ENCODE results near the gene IL11RA. TPM values are rescaled to one million over a fixed set of nuclear protein-coding genes. Genes with fewer than 3 reads are reported as not detected.

The IL11RA gene
- total RNA-seq, 1 donor from 2014 or later: 50.3 TPM

GRCh38 chr9:34665381-34666250 lies 13.6 kb downstream of the IL11RA start:
- DNase-seq (ENCODE audit: low spot score in 2 of 2): peak; percentile 89 to 98

GRCh38 chr9:34669809-34670562 lies 18.0 kb downstream of the IL11RA start:
- no peak for TF ChIP-seq CTCF (IDR thresholded peaks at IDR 0.05)
- intact Hi-C loops (cut with DNase I): loop anchor here (5.0 to 10.0 kb wide), 4 partner anchors 343 to 1817 kb away; partner anchors contain the start of genes ATOSB, KIF24, NUDT2 and UNC13B
- Histone ChIP-seq H3K27me3 (no peaks in the 10 kb centered on the region), H3K27ac (no peak overlapping the region), H3K9me3 (no peaks in the 10 kb centered on the region), H3K4me1 (peaks cover 0 to 5% of the 10 kb centered on the region in 2 donors), H3K4me3 (no peak overlapping the region), H3K36me3 (peaks cover 3 to 6% of the 10 kb centered on the region in 2 donors)
- no peak for DNase-seq (ENCODE audit: low spot score in 2 of 2)

More at GRCh38 chr9:34665381-34666250, 13.6 kb downstream of the IL11RA start:
- peaks cover 9 to 26% of the 10 kb centered on the region in 2 donors for H3K36me3 ChIP-seq
- H3K4me3 ChIP-seq: peak overlapping the region; percentile 88
- H3K27me3 ChIP-seq: no peaks in the 10 kb centered on the region
- TF ChIP-seq CTCF (IDR thresholded peaks at IDR 0.05): no peak
- intact Hi-C loops (cut with DNase I): loop anchor here (1.0 to 10.0 kb wide), 11 partner anchors 12 to 1822 kb away; partner anchors contain the start of genes ATOSB, DCTN3, DNAI1 and FAM219A
- H3K4me1 ChIP-seq: peaks cover 5 to 14% of the 10 kb centered on the region in 2 donors
- H3K27ac ChIP-seq: peak overlapping the region; percentile 99 to 100
- H3K9me3 ChIP-seq: no peaks in the 10 kb centered on the region

- no peaks in the 10 kb centered on the region for H3K27me3 ChIP-seq
- H3K9me3 ChIP-seq: no peaks in the 10 kb centered on the region
- peaks cover 0 to 5% of the 10 kb centered on the region in 2 donors for H3K4me1 ChIP-seq
- no peak for DNase-seq (ENCODE audit: low spot score in 2 of 2)
- no peak overlapping the region for H3K27ac ChIP-seq
- no peak for TF ChIP-seq CTCF (IDR thresholded peaks at IDR 0.05)
- H3K36me3 ChIP-seq: peaks cover 3 to 6% of the 10 kb centered on the region in 2 donors
- H3K4me3 ChIP-seq: no peak overlapping the region
- intact Hi-C loops (cut with DNase I): no loop called here
These were observed 19.3 kb downstream of the IL11RA start for GRCh38 chr9:34671307-34671706.

GRCh38 chr9:34674440-34674839 lies 22.5 kb downstream of the IL11RA start:
- no peak for TF ChIP-seq CTCF (IDR thresholded peaks at IDR 0.05)
- H3K27ac ChIP-seq: no peak overlapping the region
- intact Hi-C loops (cut with DNase I): no loop called here
- H3K9me3 ChIP-seq: no peaks in the 10 kb centered on the region
- no peaks in the 10 kb centered on the region for H3K4me1 ChIP-seq
- H3K27me3 ChIP-seq: no peaks in the 10 kb centered on the region
- H3K36me3 ChIP-seq: peaks cover 0 to 3% of the 10 kb centered on the region in 2 donors
- H3K4me3 ChIP-seq: no peak overlapping the region
- DNase-seq (ENCODE audit: low spot score in 2 of 2): no peak

- H3K27ac ChIP-seq: no peak overlapping the region
- H3K36me3 ChIP-seq: peaks cover 0 to 3% of the 10 kb centered on the region in 2 donors
- H3K27me3 ChIP-seq: no peaks in the 10 kb centered on the region
- no peak overlapping the region for H3K4me3 ChIP-seq
- intact Hi-C loops (cut with DNase I): no loop called here
- DNase-seq (ENCODE audit: low spot score in 2 of 2): peak in 1 of 2 donors; percentile 84
- H3K4me1 ChIP-seq: no peaks in the 10 kb centered on the region
- H3K9me3 ChIP-seq: no peaks in the 10 kb centered on the region
- peak; percentile 39 to 47 (median 47) for TF ChIP-seq CTCF (IDR thresholded peaks at IDR 0.05)
These were observed 23.2 kb downstream of the IL11RA start for GRCh38 chr9:34675048-34675714.

All from ascending aorta (tissue), 2 donors.